AG08396 (cell line): ENCODE results near the gene DUSP1.
A peak's percentile ranks its signal among the peaks of the same experiment; 100 is the strongest.
"Not testable (repeated sequence)": the region's sequence is repeated elsewhere in the genome, so short reads cannot be mapped to it uniquely, and the experiment has no call there.

ENCODE experiments used
- DNase-seq: peaks from one replicate; pipeline ENCODE4 v3.0.0; 2012; ENCODE audit warnings: low spot score, mixed read lengths

The DUSP1 gene

GRCh38 chr5:172797771-172798191, 26.8 kb upstream of the DUSP1 start:
- no peak for DNase-seq

DNA sequence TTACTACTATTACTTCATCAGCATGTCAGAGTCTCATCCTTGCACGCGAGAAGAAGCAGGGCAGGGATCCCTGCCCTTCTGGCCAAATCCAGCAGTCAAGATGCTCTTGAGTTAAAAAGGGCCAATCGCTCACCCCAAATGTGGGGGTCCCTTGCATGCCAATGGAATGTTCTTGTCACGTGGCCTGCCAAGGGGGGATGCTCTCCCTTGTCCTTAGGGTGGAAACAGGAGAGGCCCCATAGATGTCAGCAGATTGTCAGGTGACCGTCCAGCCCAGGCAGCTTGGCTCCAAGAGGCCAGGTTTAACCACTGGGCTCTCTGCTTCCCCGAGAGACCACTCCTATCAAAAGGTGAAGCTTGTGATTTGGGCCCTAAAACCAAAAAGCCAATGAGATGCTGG, 25.3 kb upstream of the DUSP1 start:
- no peak for DNase-seq

DNA sequence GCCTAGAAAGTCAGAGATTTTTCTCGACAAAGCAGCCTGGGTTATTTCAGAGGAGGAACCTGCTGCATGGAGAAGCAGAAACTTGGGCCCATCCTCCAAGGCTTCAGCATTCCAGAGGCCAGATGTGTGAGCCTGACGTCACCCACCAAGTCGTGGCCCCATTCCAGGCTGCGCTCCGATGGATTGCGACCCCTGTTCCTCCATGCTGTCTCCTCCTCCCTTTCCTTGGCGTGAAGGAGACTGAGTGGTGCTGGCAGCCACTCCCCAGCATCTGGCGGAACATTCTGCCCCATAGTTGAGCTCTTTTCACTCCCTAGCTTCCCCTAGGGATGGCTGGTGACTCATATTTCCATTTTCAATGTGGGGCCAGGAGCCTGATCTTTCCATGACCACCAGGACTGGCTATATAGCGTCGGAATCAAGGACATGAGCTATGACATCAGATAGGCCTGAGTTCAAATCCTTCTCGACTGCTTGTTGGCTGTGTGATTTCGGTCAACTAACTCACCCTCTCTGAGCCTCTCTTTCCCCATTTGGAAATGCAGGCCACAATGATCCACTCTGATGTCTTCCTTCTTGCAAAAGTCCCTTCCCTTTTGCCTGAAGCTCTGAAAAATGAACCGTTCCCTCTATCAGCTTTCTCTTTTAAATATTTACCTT, 24.5 kb upstream of the DUSP1 start:
- peak; percentile 82 for DNase-seq

DNA sequence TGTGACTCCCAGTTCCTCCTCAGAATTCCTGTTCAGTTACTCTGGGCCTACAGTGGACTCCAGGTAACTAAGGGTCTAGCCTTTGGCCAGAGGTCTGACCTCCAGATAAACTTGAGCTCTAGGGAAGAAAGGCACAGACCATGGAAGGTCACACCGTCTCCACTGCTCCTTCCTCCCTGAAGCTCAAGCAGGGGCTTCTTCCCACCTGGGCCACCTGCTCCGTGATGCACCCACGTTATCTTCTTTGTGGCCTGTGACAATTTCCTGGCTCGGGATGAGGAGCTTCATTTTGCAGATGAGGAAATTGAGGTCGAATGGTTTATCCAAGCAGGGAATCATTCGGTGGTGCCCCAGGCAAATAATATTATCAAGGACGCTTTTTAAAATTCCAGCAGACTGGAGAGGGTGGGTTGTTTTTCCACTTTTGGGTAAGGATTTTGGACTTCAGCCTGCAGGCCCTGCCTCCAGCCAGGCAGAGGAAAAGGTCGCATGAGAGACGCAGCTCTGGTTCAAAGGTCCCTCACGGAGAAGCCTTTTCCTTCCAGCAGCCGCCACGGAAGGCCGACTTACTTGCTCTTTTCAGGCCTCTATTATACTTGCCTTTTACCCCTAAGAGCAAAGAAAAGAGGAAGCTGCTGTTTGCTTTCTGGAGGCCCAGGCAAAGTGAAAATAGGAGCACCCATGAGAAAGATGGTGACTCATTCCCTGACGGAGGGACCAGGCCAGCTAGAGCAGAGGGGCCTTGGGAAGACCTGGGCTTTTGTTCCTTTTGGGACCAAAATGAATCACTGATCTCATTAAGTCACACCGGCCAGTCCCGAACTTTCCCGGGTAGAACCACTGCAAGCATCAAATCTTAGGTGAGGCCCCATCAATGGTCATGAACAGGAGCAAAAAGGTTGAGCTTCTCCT, 22.8 kb upstream of the DUSP1 start:
- no peak for DNase-seq

GRCh38 chr5:172792701-172793570, 21.9 kb upstream of the DUSP1 start:
- DNase-seq, result no peak

DNA sequence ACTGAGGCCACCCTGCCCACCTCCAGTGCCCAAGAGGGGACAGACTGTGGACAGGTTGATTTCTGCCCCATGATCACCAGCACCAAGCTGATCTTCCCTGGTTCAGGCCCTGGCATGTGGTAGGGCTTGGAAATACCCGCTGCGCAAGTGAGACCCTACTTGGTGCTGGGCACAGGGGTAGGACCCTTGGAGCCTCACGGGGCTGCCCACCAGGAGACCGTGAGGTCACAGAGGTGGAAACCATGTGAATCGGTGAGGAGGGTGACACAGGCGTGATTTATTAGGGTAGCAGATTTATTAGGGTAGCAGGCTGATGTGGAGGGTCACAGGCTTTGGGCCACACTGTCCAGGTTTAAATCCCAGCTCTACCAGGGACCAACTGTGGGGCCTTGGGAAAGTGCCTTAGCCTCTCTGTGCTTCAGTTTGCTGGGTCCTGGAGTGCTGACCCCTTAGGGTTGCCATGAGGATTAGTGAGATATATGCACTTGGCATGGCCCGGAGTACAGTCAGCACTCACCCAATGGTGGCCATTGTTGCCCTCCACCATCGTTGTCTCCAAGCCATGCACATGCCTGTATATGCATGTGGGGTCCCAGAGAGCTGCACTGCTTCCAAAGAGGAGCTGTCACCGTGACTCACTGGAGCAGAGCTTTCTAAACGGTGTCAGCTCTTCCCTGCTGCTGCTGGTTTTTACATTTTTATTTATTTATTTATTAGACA, 20.9 kb upstream of the DUSP1 start:
- no peak for DNase-seq

GRCh38 chr5:172791286-172791685, 20.3 kb upstream of the DUSP1 start:
- DNase-seq, result no peak

DNA sequence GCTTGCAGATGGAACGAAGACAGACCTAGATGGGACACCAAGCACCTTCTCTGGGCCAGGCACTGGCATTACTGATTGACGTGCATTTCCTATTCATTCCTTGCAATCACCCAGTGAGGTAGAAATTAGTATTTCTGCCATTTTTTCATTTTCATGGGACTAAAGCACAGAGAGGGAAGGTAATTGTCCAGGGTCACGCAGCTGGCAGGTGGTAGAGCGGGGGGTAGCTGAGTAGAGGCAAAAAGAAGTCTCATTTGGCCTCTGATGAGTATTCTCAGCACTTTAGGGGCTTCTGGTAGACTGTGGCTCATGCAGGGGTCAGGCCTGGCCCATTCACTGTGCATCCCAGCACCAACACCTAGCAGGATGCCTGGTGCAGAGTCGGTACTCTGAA, 19.5 kb upstream of the DUSP1 start:
- DNase-seq, result no peak

GRCh38 chr5:172789687-172790495, 18.9 kb upstream of the DUSP1 start:
- no peak for DNase-seq

DNA sequence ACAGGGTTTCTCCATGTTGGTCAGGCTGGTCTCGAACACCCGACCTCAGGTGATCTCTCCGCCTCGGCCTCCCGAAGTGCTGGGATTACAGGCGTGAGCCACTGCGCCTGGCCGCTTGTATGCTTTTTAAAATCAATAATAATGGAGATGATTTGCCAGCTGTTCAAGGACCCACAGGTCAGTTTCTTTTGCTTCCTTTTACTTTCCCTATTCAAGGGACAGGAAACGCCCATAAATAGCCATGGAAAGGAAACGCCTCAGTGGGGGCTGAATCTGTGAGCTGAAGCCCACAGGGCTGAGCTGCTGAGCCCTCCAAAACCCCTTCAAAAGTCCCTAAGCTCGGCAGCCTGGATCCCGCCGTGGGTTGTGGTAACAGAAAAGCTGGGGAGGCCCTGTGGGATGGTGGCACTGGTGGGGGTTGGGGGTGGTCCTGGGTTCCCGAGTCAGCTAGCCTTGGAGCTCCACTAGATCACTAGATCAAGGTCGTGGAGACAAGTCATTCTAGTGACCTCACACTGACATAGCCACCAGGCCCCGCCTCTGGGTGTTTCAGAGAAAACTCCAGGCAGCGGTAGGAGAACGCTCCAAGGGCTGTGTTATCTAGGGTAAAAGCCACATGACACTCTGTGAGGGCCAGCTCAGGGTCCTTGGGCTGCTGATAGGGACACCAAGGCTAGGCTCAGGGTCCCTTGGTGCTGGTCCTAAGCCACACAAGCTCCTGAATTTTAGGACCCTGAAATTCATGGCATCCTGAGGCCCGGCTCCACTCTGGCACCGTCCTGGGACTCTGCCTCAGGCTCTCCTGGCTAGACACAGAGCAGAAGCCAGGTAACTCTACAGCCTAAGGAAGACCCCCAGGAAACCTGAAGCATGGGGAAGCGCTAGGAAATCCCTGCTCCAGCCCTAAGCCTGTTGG, 18.0 kb upstream of the DUSP1 start:
- DNase-seq, result peak; percentile 21

GRCh38 chr5:172787538-172787937, 16.5 kb upstream of the DUSP1 start:
- not testable (repeated sequence) for DNase-seq

- no peak for DNase-seq
Measured at GRCh38 chr5:172786736-172787462, 15.9 kb upstream of the DUSP1 start.

- no peak for DNase-seq
Measured at GRCh38 chr5:172785429-172786088, 14.6 kb upstream of the DUSP1 start.

- not testable (repeated sequence) for DNase-seq
Measured at GRCh38 chr5:172784162-172784561, 13.2 kb upstream of the DUSP1 start.

DNA sequence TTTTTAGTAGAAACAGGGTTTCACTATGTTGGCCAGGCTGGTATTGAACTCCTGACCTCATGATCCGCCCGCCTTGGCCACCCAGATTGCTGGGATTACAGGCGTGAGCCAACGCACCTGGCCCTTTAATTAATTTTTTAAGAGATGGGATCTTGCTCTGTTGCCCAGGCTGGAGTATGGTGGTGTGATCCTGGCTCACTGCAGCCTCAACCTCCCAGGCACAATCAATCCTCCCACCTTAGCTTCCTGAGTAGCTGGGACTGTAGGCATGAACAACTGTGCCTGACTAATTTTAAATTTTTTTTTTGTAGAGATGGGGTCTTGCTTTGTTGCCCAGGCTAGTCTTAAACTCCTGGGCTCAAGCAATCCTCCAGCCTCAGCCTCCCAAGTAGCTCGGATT, 12.3 kb upstream of the DUSP1 start:
- not testable (repeated sequence) for DNase-seq

DNA sequence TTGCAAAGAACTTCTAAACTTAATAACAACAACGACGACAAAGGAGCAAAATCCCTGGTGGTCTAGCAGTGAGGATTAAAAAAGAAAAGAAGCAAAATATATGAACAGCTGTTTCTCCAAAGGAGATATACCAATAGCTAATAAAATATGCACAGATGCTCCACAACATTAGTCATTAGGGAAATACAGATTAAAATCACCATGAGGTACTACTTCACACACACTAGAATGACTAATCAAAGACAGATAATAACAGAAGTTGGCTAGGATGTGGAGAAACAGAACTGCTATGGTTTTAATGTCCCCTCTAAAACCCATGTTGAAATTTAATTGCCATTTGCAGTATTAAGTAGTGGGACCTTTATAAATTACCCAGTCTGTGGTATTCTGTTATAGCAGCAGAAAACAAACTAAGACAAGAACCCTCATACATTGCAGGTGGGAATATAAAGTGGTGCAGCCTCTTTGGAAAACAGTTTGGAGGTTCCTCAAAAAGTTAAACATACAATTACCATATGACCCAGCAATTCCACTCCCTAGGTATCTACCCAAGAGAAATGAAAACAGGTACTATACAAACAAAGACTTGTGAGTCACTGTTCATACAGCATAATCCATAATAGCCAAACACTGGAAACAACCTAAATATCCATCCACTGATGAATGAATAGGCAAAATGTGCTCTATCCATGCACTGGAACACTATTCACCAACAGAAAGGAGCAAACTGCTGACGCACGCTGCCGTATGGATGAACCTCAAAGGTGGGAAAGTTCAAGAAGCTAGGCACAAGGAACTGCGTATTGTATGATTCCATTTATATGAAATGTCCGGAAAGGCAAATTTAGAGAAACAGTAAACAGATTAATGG, 11.4 kb upstream of the DUSP1 start:
- DNase-seq, result no peak

- no peak for DNase-seq
Measured at GRCh38 chr5:172779691-172780341, 8.8 kb upstream of the DUSP1 start.
